Eye (tissue), 1 donor: ENCODE results near the gene MRPL9.

Experiments used
- DNase-seq: peaks from one replicate; pipeline ENCODE4 v3.0.0-alpha.2; 2015

The MRPL9 gene

DNA sequence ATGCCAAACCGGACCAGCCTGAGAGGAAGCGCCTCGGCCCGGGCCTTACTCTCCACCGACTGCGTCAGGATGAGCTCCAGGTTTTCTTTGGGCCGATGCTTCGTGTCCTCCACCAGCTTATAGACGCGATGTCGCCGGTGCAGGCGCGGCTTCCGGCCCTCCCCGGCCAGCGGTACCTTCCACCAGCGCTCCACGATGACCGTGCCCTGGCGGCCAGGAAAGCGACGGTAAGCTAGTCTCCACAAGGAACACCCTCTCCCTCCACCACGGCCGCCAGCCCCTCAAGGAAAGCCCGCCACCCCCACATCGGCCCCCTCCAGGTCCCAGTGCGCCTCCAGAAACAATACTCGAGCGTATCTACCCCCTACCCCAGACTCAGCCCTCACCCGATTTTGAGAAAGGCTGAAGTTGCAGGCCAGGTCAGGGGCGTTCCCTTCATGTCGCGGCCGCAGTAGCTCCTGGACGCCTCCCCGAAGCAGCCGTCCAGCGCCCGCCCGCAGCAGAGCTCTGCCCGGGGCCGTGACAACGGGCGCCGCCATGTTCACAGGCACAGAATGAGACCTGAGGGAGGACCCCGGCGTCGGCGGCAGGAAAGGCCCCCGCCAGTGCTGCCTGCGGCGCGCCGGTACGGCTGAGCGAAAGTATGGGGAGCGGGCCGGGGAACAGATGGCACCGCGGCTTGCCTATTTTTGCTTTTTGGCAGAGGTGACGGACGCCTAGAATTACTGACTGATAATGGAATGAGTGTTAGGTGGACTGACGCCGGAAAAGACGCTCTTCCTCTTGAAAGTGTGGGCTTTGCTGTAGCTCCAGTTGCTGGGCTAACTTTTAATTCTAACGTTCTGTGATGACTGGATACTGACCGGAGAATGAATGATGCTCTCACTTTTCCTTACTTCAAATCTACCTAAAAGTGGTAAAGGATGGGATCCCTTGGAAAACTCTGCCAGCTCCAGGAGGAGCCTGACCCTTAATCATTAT is at the start of gene MRPL9:
Gene MRPL9, minus strand, starts transcription at position 556 of the 981 bp plus-strand sequence. Its CDS starts 17 bp downstream, at position 539.
- DNase-seq: peak; percentile 91

DNA sequence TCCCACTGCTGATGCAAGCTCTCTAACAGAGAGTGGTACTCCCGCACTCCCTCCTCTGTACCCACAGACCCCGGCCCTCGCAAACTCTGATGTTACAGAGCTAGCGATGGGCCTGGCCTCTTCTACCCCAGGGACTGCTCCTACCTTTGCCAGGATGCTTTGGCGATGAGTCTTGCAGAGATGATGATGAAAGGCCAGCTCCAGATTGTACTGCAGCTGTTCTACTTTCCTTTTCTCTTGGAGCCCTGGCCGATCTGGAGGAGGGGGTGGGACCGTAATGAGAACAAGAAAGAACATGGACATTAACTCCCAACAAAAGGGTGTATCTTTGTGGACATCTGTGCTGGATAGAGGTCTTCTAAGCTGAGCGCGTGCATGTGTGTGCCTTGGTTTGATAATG is 47.9 kb upstream of the MRPL9 start:
- DNase-seq: no peak

DNA sequence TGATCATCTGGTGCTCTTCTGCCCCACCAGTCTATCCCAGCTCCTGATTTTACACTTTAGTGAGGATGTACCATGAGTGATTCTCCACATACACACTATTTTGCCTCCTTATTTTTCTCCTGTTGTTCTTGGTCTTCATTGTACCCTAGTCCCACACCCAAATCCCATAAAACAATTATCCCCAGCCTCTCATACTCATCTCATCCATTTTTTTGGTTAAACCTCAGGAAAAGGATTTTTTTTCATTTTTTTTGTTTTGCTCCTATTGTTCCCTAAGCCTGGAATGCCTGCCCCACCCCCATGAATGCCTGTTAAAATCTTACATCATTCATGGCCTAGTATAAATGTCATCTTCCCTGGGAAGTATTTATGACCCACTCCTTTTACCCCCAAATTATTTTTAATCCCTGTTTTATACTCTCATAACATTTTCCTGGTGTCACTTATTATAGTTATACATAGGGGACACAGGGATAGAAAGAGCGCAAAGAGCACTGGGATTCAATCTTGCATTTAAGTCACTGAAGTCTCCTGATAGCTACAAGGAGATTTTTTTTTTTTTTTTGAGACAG is 46.8 kb upstream of the MRPL9 start:
- no peak for DNase-seq

DNA sequence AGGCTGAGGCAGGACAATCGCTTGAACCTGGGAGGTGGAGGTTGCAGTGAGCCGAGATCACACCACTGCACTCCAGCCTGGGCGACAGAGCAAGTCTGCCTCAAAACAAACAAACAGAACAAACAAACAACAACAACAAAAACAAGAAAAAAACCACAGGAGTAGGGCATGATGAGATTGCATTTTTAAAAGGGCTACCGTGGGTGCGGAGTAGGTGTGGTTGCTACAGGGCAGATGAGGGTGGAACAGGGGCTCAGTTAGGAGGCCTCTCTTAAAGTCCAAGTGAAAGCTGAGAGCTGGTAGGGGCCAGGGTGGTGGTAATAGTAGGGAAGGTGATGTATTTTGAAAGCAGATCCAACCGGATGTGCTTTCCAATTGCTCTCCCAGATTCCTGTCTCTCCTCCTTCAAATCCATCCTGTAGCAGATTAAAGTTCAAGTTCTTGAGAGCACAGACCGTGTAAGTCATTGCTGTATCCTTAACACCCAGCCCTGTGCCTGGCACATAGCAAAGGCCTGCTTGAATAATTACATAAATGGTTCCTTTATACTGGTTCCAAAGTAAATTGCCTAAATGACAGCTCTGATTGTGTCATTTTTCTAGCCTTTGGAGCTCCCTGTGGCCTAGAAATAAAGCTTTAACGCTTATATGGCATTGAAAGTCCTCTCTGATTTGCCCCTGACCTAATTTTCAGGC is 46.1 kb upstream of the MRPL9 start:
- DNase-seq: no peak

DNA sequence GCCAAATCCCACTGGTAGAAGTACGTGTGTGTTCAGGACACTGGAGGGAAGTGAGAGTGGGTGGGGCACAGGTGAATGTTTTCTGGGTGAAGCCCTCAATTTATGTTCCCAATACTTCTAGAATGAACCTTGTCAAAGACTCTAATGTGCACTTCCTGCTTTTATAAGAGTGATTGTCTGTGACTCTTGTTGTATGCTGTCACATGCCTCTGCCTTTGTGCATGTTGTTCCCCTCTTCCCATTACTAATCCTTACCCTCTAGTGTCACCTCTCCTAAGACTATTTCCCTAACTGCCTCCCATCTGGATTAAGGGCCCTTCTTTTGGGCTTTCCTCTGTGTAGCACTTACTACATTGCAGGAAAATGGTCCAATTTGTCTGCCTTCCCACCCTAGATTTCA is 44.5 kb upstream of the MRPL9 start:
- DNase-seq: no peak

- no peak for DNase-seq
Observed at GRCh38 chr1:151807131-151807530, 43.8 kb upstream of the MRPL9 start.

DNA sequence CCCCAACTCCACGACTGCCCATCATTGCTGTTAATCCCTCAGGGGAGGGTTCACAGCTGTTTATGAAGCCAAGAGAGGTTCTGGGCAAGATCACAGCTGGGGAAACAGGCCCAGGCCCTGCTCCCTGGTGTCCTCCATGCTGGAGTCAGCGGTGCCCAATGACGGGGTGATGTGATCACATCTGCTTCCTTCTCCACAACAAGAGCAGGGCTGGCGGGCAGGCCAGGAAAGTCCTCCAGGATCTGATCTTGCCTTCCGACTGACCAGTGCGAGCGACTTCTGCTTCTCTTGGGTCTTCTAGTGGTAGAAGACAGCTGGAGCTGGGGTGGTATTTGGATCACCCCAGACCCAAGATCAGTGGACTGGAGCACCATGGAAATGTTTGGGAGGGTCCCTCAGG is 42.9 kb upstream of the MRPL9 start:
- no peak for DNase-seq

GRCh38 chr1:151805066-151805820 is 41.9 kb upstream of the MRPL9 start, which contains the start of gene LINGO4:
Gene LINGO4, minus strand, starts transcription at chr1:151805419. Its CDS starts 2,715 bp downstream, at chr1:151802704.
- DNase-seq: no peak

GRCh38 chr1:151803915-151804314 is 40.6 kb upstream of the MRPL9 start:
- no peak for DNase-seq

DNA sequence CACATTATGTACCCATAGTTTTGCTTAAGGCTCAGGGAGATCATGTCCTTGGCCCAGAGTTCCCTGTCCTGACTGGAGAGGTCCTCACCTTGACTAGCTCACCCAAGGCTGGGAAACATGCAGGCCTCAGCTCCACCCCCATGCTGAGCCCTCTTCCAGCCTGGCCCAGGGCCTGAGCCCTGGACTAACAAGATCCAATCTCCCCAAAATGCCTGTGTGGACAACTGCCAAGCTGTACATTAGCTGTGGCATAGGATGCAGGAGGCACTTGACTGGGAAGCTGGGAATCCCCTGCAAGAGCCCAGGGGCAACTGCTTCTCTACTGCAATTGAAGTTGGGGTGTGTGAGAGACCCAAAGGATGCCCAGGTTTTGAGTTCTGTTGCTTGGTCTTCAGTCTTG is 39.9 kb upstream of the MRPL9 start:
- DNase-seq: no peak

DNA sequence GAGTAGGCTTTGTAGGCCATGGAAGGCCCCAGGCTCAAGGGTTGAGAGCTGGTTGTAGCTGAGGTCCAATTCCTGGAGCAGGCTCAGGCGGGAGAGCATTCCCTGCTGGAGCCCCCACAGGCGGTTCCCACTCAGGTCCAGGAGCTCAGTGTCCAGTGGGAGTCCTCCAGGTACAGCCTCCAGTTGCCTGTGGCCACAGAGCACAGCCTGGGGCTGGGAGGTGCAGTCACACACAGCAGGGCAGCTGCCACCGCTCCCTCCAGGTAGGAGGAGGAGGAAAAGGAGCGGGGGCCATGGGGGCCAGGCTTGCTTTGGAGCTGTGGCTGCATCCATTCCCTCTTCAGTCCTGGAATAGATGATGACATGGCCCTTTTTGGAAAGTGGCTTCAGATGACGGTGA is 39.1 kb upstream of the MRPL9 start:
- DNase-seq: no peak

DNA sequence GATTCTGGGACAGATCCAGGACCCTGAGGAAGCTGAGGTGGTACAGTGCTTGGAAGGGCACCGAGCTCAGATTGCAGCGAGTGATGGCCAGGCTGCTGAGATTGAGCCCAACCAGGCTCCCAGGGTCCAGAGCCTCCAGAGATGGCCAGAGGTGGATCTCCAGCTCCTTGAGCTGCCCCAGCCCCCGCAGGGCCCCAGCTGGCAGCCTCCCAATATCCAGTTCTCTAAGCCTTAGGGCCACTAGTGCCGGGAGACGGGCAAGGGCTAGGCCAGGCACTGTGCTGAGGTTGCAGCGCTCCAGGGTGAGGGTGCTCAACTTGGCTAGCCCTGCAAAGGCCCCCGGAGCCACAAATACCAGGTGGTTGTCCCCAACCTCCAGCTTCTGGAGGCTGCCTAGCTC is 38.5 kb upstream of the MRPL9 start:
- DNase-seq: no peak

DNA sequence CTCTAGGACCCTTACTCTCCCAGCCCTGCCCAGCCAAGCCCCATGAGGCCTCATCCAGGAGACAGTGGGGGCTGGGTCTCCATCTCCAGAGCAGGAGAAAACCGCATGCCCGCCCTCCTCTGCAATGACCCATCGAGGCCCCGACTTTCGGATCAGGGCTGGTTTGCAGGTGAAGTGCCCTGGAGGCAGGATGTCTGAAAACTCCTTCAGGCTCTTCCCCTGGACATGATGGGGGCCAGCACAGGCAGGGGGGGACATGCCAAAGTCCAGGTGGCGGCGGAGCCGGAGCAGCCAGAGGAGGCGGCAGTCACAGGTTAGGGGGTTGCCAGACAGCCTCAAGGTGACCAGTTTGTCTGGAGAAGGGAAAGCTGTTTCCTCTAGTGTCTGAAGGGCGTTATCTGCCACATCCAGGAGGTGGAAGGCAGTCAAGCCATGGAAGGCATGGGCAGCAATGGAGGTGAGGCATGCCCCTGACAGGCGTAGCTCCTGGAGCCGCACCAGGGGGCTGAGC is 38.1 kb upstream of the MRPL9 start:
- no peak for DNase-seq

DNA sequence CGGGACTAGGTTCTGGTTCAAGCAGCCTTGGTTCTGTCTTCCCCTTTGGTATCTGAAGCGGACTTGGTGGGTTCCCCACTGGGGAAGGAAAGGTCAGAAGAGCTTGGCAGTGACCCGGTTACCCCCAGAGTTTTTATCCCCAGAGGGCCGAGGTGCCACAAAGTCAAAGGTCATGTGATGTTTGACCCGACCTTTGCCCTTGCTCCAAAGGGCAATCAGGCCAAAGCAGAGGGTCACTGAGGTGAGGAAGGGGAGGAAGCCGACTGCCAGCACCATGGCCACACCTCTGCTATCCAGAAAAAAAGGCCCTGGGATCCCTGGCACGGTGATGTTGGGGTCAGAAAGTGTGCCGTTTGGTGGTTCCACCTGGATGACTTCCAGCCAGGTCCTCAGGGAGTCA is 37.5 kb upstream of the MRPL9 start:
- no peak for DNase-seq

DNA sequence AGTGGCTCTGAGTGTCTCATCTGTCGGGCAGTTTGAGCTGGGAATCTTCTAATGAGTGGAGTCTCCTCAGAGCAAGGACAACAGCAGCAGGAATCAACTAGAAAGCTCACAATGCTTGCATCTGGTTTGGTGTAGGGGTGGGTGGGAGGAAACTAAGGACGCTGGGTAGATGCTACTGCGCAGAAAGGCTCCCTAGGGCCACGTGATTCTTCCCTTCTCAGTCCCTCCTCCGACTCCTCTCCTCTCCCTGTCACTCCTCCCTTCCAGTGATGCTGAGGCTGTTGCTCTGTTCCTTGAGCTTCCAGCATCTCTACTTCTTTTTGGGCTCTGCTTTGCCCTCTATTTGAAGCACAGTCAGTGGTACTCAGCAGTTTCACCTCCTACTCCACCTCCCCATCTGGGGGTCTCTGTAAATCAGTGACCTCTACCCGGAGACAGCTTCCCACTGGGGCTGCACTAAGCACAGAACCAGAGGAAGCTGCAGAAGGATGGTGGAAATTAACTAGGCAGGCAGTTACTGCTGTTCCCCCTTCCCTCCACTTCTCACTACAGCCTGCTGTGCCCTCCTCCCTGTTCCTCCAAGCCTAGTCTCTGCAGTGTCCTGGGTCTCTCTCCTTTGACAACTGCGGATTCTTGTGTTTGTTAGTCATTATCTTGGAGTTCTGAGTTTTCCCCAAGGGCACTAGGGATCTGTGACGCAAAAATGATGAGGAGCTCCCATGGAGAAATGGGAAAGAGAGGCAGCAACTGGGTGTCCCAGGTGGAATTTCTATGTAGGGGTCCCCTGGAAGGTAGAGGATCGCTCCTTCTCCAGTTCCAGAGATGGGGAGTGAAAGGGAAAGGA is 36.1 kb upstream of the MRPL9 start:
- DNase-seq: peak; percentile 34

- DNase-seq: no peak
Observed at GRCh38 chr1:151798571-151798970, 35.3 kb upstream of the MRPL9 start.

DNA sequence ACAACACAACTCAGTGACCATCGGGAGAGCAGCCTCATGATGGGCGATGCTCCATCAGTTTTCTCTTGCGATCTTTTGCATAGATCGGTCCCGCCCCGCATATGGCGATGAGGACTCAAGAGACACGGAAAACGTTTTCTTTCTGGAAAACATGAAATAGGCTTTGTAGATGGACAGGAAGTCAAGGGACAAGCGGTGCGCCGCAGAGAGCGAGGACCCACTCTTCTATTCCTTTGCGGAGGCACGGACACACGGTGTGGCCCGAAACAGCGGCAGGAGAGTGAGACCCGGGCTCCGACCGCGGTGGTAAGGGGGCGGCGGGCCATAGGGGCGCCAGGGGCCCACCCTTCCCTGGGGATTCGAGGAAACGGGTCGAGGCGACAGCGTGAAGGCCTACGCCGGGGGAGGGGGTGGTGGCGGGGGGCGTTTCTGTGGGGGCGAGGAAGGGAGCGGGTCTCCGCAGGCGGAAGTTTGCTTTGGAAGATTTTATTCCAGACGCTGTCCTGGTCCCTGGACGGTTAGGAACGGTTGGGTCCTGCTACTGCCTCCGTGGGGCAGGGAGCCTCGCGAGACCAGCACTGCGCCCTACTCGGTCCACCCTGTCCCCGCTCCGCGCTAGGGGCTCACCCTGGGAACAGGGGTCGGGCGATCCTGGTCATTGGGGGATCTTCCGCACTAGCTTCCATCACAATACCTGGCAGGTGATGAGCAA is 27.8 kb upstream of the MRPL9 start:
- no peak for DNase-seq

DNA sequence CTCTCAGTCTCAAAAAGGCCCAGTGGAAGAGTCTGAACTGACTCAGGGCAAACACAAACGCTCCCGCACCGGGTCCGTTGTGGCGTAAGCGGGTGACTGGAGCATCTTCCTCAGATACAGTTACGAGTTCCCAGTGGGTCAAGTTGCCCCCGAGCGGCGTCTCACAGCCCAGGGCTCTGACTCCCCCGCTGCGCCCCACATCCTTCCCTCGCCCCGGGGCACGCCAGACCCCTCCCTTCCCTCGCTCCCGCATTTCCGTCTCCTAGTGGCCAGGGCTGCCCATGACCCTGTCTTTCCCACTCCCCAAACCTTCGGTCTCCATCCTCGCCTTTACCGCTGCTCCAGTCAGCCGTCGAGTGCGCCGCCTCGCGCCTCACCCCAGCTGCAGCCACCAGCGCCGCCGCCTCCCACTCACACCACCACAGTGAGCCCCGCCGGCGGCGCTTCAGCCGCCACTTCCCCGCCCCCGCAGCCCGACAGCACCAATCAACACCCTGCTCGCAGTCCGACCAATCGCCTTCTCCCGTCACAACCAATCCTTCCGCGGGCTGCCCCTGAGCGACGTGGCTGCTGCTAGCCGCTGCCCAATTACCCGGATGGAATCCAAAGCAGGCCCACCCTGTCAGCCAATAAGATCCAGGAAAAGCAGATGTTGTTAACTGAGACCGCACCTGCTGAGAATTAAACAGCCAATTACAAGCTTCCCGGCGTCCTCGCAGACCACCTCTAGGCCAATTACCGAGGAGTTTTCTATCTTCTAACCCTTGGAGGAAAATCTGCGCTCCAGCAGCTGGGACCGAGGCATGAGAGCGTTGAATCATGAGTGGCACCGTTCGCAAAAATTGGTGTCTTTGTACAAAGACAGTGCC is 27.0 kb upstream of the MRPL9 start, which contains the start of gene TDRKH:
Gene TDRKH, minus strand, starts transcription at position 430 of the 869 bp plus-strand sequence. CDS start 7,478 bp downstream, outside the sequence.
- peak; percentile 99 for DNase-seq

- DNase-seq: no peak
Observed at GRCh38 chr1:151787689-151788088, 24.4 kb upstream of the MRPL9 start.

GRCh38 chr1:151783796-151784195 is 20.5 kb upstream of the MRPL9 start:
- no peak for DNase-seq
